HepG2 (cell line): ENCODE data around the gene FAM163B.

Experiments used
- MLLT10 ChIP-seq: sonication (generic); formaldehyde crosslinking; IDR thresholded peaks from 2 replicates; pipeline ENCODE4 v1.4.0; 2020; ENCODE audit warnings: missing genetic modification reagents
- NFE2 ChIP-seq: sonication (generic); formaldehyde crosslinking; IDR thresholded peaks from 2 replicates; pipeline ENCODE4 v1.4.0; 2020; ENCODE audit warnings: missing genetic modification reagents
- POLR2A ChIP-seq, 2 experiments: IDR thresholded peaks; 2 replicates each; pipeline ENCODE4 v1.6.1; 2011; ENCODE audit warnings: low read depth in 2 of 2, low read length in 2 of 2, mild to moderate bottlenecking in 1 of 2, moderate library complexity in 1 of 2; ENCODE audit not compliant: insufficient read depth in 1 of 2
- TCF7L2 ChIP-seq: IDR thresholded peaks from 2 replicates; pipeline ENCODE4 v1.6.1; 2011; ENCODE audit warnings: mild to moderate bottlenecking, low read depth, low read length, moderate library complexity
- YY1 ChIP-seq: IDR thresholded peaks from 2 replicates; pipeline ENCODE4 v1.6.1; 2011; ENCODE audit warnings: low read length, low read depth, moderate library complexity, mild to moderate bottlenecking; ENCODE audit not compliant: insufficient read depth, insufficient replicate concordance
- ZKSCAN8 ChIP-seq: IDR thresholded peaks from 2 replicates; pipeline ENCODE4 v1.6.1; 2016; ENCODE audit warnings: borderline replicate concordance, missing genetic modification reagents, missing compliant biosample characterization
- ZZZ3 ChIP-seq: sonication (generic); formaldehyde crosslinking; IDR thresholded peaks from 2 replicates; pipeline ENCODE4 v1.4.0; 2020; ENCODE audit warnings: missing genetic modification reagents, mild to moderate bottlenecking, borderline replicate concordance
- TF ChIP-seq, protein P1 (sequence below): sonication (generic); formaldehyde crosslinking; IDR thresholded peaks from 2 replicates; pipeline ENCODE4 v1.8.0; 2022; ENCODE audit warnings: missing genetic modification reagents, mild to moderate bottlenecking, borderline replicate concordance
- TF ChIP-seq, protein P2 (sequence below): sonication (generic); formaldehyde crosslinking; IDR thresholded peaks from 2 replicates; pipeline ENCODE4 v1.8.0; 2022; ENCODE audit warnings: mild to moderate bottlenecking, missing genetic modification reagents; ENCODE audit not compliant: insufficient replicate concordance
- TF ChIP-seq, protein P3 (sequence below): sonication (generic); formaldehyde crosslinking; IDR thresholded peaks from 2 replicates; pipeline ENCODE4 v1.5.0; 2020; ENCODE audit warnings: mild to moderate bottlenecking, missing genetic modification reagents, moderate library complexity

DNA sequence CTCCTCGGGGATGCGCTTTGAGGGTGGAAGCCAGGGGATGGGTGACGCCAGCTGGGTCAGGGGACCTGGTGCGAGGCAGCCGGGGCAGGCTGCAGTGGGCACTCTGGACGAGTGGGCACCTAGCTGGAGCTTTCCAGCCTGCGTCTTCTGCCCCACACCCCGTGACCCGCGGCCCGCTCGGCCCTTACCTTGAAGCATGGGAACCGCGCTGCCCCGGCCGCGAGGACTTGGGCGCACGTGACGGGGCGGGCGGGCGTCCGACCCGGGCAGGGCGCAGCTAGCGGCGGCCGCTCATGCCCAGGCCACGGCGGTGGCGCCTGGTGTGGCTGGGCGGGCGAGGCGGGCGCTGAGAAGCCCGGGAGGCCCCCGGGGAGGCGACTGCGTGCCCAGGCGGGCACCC is 300 bp downstream of the FAM163B start:
- no peak for TF ChIP-seq TCF7L2
- no peak for TF ChIP-seq POLR2A (IDR thresholded peaks at IDR 0.05; ENCODE audit: insufficient read depth in 1 of 2, low read depth in 2 of 2, low read length in 2 of 2)
- TF ChIP-seq, protein P1, sequence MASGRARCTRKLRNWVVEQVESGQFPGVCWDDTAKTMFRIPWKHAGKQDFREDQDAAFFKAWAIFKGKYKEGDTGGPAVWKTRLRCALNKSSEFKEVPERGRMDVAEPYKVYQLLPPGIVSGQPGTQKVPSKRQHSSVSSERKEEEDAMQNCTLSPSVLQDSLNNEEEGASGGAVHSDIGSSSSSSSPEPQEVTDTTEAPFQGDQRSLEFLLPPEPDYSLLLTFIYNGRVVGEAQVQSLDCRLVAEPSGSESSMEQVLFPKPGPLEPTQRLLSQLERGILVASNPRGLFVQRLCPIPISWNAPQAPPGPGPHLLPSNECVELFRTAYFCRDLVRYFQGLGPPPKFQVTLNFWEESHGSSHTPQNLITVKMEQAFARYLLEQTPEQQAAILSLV (CRISPR knock-in tag) = no peak
- TF ChIP-seq ZKSCAN8 (CRISPR knock-in tag) = no peak
- TF ChIP-seq YY1 = no peak
- TF ChIP-seq, protein P2, sequence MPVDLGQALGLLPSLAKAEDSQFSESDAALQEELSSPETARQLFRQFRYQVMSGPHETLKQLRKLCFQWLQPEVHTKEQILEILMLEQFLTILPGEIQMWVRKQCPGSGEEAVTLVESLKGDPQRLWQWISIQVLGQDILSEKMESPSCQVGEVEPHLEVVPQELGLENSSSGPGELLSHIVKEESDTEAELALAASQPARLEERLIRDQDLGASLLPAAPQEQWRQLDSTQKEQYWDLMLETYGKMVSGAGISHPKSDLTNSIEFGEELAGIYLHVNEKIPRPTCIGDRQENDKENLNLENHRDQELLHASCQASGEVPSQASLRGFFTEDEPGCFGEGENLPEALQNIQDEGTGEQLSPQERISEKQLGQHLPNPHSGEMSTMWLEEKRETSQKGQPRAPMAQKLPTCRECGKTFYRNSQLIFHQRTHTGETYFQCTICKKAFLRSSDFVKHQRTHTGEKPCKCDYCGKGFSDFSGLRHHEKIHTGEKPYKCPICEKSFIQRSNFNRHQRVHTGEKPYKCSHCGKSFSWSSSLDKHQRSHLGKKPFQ (CRISPR knock-in tag) = no peak
- TF ChIP-seq, protein P3, sequence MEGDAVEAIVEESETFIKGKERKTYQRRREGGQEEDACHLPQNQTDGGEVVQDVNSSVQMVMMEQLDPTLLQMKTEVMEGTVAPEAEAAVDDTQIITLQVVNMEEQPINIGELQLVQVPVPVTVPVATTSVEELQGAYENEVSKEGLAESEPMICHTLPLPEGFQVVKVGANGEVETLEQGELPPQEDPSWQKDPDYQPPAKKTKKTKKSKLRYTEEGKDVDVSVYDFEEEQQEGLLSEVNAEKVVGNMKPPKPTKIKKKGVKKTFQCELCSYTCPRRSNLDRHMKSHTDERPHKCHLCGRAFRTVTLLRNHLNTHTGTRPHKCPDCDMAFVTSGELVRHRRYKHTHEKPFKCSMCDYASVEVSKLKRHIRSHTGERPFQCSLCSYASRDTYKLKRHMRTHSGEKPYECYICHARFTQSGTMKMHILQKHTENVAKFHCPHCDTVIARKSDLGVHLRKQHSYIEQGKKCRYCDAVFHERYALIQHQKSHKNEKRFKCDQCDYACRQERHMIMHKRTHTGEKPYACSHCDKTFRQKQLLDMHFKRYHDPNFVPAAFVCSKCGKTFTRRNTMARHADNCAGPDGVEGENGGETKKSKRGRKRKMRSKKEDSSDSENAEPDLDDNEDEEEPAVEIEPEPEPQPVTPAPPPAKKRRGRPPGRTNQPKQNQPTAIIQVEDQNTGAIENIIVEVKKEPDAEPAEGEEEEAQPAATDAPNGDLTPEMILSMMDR = no peak
- TF ChIP-seq ZZZ3 (CRISPR knock-in tag) = no peak
- TF ChIP-seq MLLT10 (CRISPR knock-in tag) = no peak
- TF ChIP-seq NFE2 = no peak
